ENCODE measurements around the gene PDE3B. TPM values are rescaled to one million over a fixed set of nuclear protein-coding genes. Genes with fewer than 3 reads are reported as not detected.

Gene PDE3B
- total and polyA plus RNA-seq, 2 of the 4 experiments (the other 2 are of a cell fraction): 0.21 to 1.3 TPM

- dilution Hi-C loops (cut with HindIII; ENCODE audit: low sequenced_read_pairs, unreplicated experiment): no loop called here
- ATAC-seq (ENCODE audit: low read depth) (no peak), DNase-seq (no peak)
- no peak overlapping the region for H3K14ac ChIP-seq (replicated peaks; ENCODE audit: low read depth, low read length)
- no peak overlapping the region for H3K4me3 ChIP-seq (ENCODE audit: insufficient read depth, low read depth, low read length)
- no peak overlapping the region for H2AK9ac ChIP-seq (replicated peaks; ENCODE audit: low read depth, low read length, poor library complexity)
- H2BK20ac ChIP-seq (ENCODE audit: low read depth, low read length): no peak overlapping the region
- H2AK5ac ChIP-seq (ENCODE audit: low read depth, low read length): no peak overlapping the region
- H3K9me1 ChIP-seq (ENCODE audit: insufficient read depth, low read length): no peaks in the 10 kb centered on the region
- in situ Hi-C loops (cut with MboI; ENCODE audit: low sequenced_read_pairs): no loop called here
- H3K27me3 ChIP-seq (ENCODE audit: control insufficient read depth, insufficient read depth, low read length): no peaks in the 10 kb centered on the region
- H3K23ac ChIP-seq (ENCODE audit: low read depth, low read length): no peak overlapping the region
- intact Hi-C loops (cut with micrococcal nuclease): no loop called here
- no peak overlapping the region for H3K18ac ChIP-seq (ENCODE audit: low read depth, low read length)
- TF ChIP-seq, protein P1, sequence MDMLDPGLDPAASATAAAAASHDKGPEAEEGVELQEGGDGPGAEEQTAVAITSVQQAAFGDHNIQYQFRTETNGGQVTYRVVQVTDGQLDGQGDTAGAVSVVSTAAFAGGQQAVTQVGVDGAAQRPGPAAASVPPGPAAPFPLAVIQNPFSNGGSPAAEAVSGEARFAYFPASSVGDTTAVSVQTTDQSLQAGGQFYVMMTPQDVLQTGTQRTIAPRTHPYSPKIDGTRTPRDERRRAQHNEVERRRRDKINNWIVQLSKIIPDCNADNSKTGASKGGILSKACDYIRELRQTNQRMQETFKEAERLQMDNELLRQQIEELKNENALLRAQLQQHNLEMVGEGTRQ (IDR thresholded peaks at IDR 0.05; ENCODE audit: low read depth, low read length): no peak
- no peak for TF ChIP-seq RCOR1 (IDR thresholded peaks at IDR 0.05; ENCODE audit: insufficient replicate concordance, low read length)
- TF ChIP-seq RAD21 (IDR thresholded peaks at IDR 0.05; ENCODE audit: low read length): no peak
- no peak for TF ChIP-seq MXI1 (IDR thresholded peaks at IDR 0.05; ENCODE audit: borderline replicate concordance, low read depth, low read length)
- no peak for TF ChIP-seq CEBPB (IDR thresholded peaks at IDR 0.05; ENCODE audit: low read depth, low read length)
- TF ChIP-seq, protein P2, sequence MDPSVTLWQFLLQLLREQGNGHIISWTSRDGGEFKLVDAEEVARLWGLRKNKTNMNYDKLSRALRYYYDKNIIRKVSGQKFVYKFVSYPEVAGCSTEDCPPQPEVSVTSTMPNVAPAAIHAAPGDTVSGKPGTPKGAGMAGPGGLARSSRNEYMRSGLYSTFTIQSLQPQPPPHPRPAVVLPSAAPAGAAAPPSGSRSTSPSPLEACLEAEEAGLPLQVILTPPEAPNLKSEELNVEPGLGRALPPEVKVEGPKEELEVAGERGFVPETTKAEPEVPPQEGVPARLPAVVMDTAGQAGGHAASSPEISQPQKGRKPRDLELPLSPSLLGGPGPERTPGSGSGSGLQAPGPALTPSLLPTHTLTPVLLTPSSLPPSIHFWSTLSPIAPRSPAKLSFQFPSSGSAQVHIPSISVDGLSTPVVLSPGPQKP (IDR thresholded peaks at IDR 0.05; ENCODE audit: borderline replicate concordance, low read depth, low read length): no peak
- no peak for TF ChIP-seq MAZ (IDR thresholded peaks at IDR 0.05; ENCODE audit: borderline replicate concordance, low read depth, low read length)
- no peak for TF ChIP-seq MAFK (IDR thresholded peaks at IDR 0.05; ENCODE audit: low read depth, low read length)
- TF ChIP-seq SMC3 (IDR thresholded peaks at IDR 0.05; ENCODE audit: low read depth, low read length): no peak
- no peak for TF ChIP-seq NFE2L2 (IDR thresholded peaks at IDR 0.05; ENCODE audit: low read depth, low read length)
- TF ChIP-seq RFX5 (IDR thresholded peaks at IDR 0.05; ENCODE audit: low read depth, low read length): no peak
- no peak for TF ChIP-seq CHD1 (IDR thresholded peaks at IDR 0.05; ENCODE audit: low read depth, low read length)
- TF ChIP-seq, protein P3, sequence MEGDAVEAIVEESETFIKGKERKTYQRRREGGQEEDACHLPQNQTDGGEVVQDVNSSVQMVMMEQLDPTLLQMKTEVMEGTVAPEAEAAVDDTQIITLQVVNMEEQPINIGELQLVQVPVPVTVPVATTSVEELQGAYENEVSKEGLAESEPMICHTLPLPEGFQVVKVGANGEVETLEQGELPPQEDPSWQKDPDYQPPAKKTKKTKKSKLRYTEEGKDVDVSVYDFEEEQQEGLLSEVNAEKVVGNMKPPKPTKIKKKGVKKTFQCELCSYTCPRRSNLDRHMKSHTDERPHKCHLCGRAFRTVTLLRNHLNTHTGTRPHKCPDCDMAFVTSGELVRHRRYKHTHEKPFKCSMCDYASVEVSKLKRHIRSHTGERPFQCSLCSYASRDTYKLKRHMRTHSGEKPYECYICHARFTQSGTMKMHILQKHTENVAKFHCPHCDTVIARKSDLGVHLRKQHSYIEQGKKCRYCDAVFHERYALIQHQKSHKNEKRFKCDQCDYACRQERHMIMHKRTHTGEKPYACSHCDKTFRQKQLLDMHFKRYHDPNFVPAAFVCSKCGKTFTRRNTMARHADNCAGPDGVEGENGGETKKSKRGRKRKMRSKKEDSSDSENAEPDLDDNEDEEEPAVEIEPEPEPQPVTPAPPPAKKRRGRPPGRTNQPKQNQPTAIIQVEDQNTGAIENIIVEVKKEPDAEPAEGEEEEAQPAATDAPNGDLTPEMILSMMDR (conservative IDR thresholded peaks at IDR 0.05; ENCODE audit: low read depth, low read length): no peak
- no peak for TF ChIP-seq FOS (IDR thresholded peaks at IDR 0.05; ENCODE audit: low read depth, low read length)
- no peak for TF ChIP-seq POLR2A (IDR thresholded peaks at IDR 0.05; ENCODE audit: low read depth, low read length)
- no peaks in the 10 kb centered on the region for H3K79me1 ChIP-seq (ENCODE audit: low read depth in 1 of 2, low read length in 2 of 2)
- H3K56ac ChIP-seq (ENCODE audit: extremely low read depth, insufficient read depth, low read length): no peak overlapping the region
- no peak overlapping the region for H4K5ac ChIP-seq (ENCODE audit: low read depth, low read length)
- H2BK15ac ChIP-seq (ENCODE audit: low read depth, low read length): no peak overlapping the region
- H4K8ac ChIP-seq (ENCODE audit: low read depth in 2 of 2, low read length in 2 of 2): no peak overlapping the region
- H3K4me1 ChIP-seq (ENCODE audit: control insufficient read depth, insufficient read depth, low read length): no peaks in the 10 kb centered on the region
- H2BK5ac ChIP-seq (ENCODE audit: low read depth, low read length, poor library complexity, severe bottlenecking): no peak overlapping the region
- no peak overlapping the region for H3K9ac ChIP-seq (ENCODE audit: low read depth, low read length)
- no peaks in the 10 kb centered on the region for H3K9me3 ChIP-seq (ENCODE audit: control insufficient read depth, insufficient read depth, low read length)
- ChIA-PET CTCF (no interaction called here), POLR2A (ENCODE audit: unreplicated experiment) (no interaction called here)
- BruUV-seq (replicated peaks): no TSS peak
- H3K27ac ChIP-seq (ENCODE audit: insufficient read depth, low read length): no peak overlapping the region
- H3K36me3 ChIP-seq (ENCODE audit: control insufficient read depth, insufficient read depth, low read length): no peaks in the 10 kb centered on the region; the same call in 1 of the 2 replicates
- H2AFZ ChIP-seq (replicated peaks; ENCODE audit: low read length, poor library complexity): no peak overlapping the region
- no peaks in the 10 kb centered on the region for H4K20me1 ChIP-seq (ENCODE audit: insufficient read depth, low read length)
- H4K91ac ChIP-seq (ENCODE audit: insufficient read depth, low read depth, low read length): no peak overlapping the region
- no CpG with 5 or more reads among the region's 4 CpGs for WGBS, 2 experiments (ENCODE audit: extremely low coverage in 2 of 2, insufficient read length in 1 of 2)
- H3K4ac ChIP-seq (ENCODE audit: low read depth, low read length): no peak overlapping the region
- H3K4me2 ChIP-seq (ENCODE audit: low read depth, low read length): no peak overlapping the region
- H2BK120ac ChIP-seq (ENCODE audit: low read depth, low read length): no peak overlapping the region
Measured at GRCh38 chr11:14873632-14874031, 230.0 kb downstream of the PDE3B start.

Data from IMR-90 (cell line).